Adipocyte (in vitro differentiated cells): ENCODE measurements around the gene TIMMDC1.
"Not testable (repeated sequence)": the region's sequence is repeated elsewhere in the genome, so short reads cannot be mapped to it uniquely, and the experiment has no call there.

Experiments
- DNase-seq: peaks from one replicate; pipeline ENCODE4 v3.0.0-alpha.2; 2015; ENCODE audit warnings: low read depth
- H3K27me3 ChIP-seq: replicated peaks from 2 replicates; pipeline ENCODE4 v1.7.0; 2013; ENCODE audit warnings: mild to moderate bottlenecking, low read length, moderate library complexity; ENCODE audit not compliant: control insufficient read depth, insufficient read depth
- H3K36me3 ChIP-seq: 2 replicates; pipeline ENCODE4 v1.7.0; 2013; ENCODE audit warnings: low read length, mild to moderate bottlenecking, moderate library complexity; ENCODE audit not compliant: control insufficient read depth, insufficient read depth, severe bottlenecking
- H3K4me1 ChIP-seq: 2 replicates; pipeline ENCODE4 v1.7.0; 2013; ENCODE audit warnings: mild to moderate bottlenecking, low read length, moderate library complexity; ENCODE audit not compliant: control insufficient read depth, insufficient read depth
- H3K4me3 ChIP-seq: 2 replicates; pipeline ENCODE4 v1.7.0; 2013; ENCODE audit warnings: mild to moderate bottlenecking, low read length, moderate library complexity
- H3K9ac ChIP-seq: 2 replicates; pipeline ENCODE4 v1.7.0; 2013; ENCODE audit warnings: mild to moderate bottlenecking, low read length, moderate library complexity
- H3K9me3 ChIP-seq: 2 replicates; pipeline ENCODE4 v1.7.0; 2013; ENCODE audit warnings: mild to moderate bottlenecking, low read length, moderate library complexity; ENCODE audit not compliant: control insufficient read depth

Gene TIMMDC1

GRCh38 chr3:119557877-119558269, 59.5 kb downstream of the TIMMDC1 start:
- Histone ChIP-seq H3K4me1 (no peaks in the 10 kb centered on the region), H3K27me3 (no peaks in the 10 kb centered on the region), H3K36me3 (no peaks in the 10 kb centered on the region), H3K9ac (no peak overlapping the region), H3K4me3 (no peak overlapping the region), H3K9me3 (no peaks in the 10 kb centered on the region)
- no peak for DNase-seq

- Histone ChIP-seq H3K36me3 (no peaks in the 10 kb centered on the region), H3K4me1 (no peaks in the 10 kb centered on the region), H3K9me3 (no peaks in the 10 kb centered on the region), H3K4me3 (no peak overlapping the region), H3K27me3 (no peaks in the 10 kb centered on the region), H3K9ac (no peak overlapping the region)
- DNase-seq, result no peak
These were observed 60.4 kb downstream of the TIMMDC1 start for GRCh38 chr3:119558626-119559317.

GRCh38 chr3:119559441-119559963, 61.2 kb downstream of the TIMMDC1 start, which contains the start of gene CD80:
TSS of gene CD80 (minus strand) at chr3:119559614. CDS start at chr3:119557728, 1,886 bp downstream.
- no peaks in the 10 kb centered on the region for H3K36me3 ChIP-seq
- no peaks in the 10 kb centered on the region for H3K9me3 ChIP-seq
- no peaks in the 10 kb centered on the region for H3K4me1 ChIP-seq
- H3K4me3 ChIP-seq, result no peak within 1 kb of the TSS
- peak; percentile 24 for DNase-seq
- H3K9ac ChIP-seq, result no peak within 1 kb of the TSS
- no peaks in the 10 kb centered on the region for H3K27me3 ChIP-seq

- no peaks in the 10 kb centered on the region for H3K9me3 ChIP-seq
- H3K9ac ChIP-seq, result no peak overlapping the region
- H3K27me3 ChIP-seq, result no peaks in the 10 kb centered on the region
- no peak overlapping the region for H3K4me3 ChIP-seq
- no peaks in the 10 kb centered on the region for H3K4me1 ChIP-seq
- no peak for DNase-seq
- no peaks in the 10 kb centered on the region for H3K36me3 ChIP-seq
These were observed 61.8 kb downstream of the TIMMDC1 start for GRCh38 chr3:119560160-119560559.

- Histone ChIP-seq H3K9ac (no peak overlapping the region), H3K36me3 (no peaks in the 10 kb centered on the region), H3K9me3 (no peaks in the 10 kb centered on the region), H3K27me3 (no peaks in the 10 kb centered on the region), H3K4me1 (no peaks in the 10 kb centered on the region), H3K4me3 (no peak overlapping the region)
- DNase-seq, result no peak
These were observed 64.1 kb downstream of the TIMMDC1 start for GRCh38 chr3:119562307-119562961.

GRCh38 chr3:119563334-119563733, 65.0 kb downstream of the TIMMDC1 start:
- not testable (repeated sequence) for H3K4me3 ChIP-seq, H3K4me1 ChIP-seq, H3K9ac ChIP-seq, H3K36me3 ChIP-seq, DNase-seq, H3K9me3 ChIP-seq, H3K27me3 ChIP-seq

- Histone ChIP-seq H3K36me3 (no peaks in the 10 kb centered on the region), H3K4me1 (peaks cover 10% of the 10 kb centered on the region), H3K9ac (no peak overlapping the region), H3K27me3 (no peaks in the 10 kb centered on the region), H3K9me3 (no peaks in the 10 kb centered on the region), H3K4me3 (no peak overlapping the region)
- no peak for DNase-seq
These were observed 70.8 kb downstream of the TIMMDC1 start for GRCh38 chr3:119569156-119569555.

GRCh38 chr3:119570229-119570628, 71.9 kb downstream of the TIMMDC1 start:
- Histone ChIP-seq H3K27me3 (no peaks in the 10 kb centered on the region), H3K4me3 (no peak overlapping the region), H3K36me3 (no peaks in the 10 kb centered on the region), H3K9ac (no peak overlapping the region), H3K4me1 (peaks cover 10% of the 10 kb centered on the region), H3K9me3 (no peaks in the 10 kb centered on the region)
- no peak for DNase-seq

- Histone ChIP-seq H3K9ac (no peak overlapping the region), H3K9me3 (no peaks in the 10 kb centered on the region), H3K4me1 (peaks cover 10% of the 10 kb centered on the region), H3K27me3 (no peaks in the 10 kb centered on the region), H3K36me3 (no peaks in the 10 kb centered on the region), H3K4me3 (peak overlapping the region; percentile 30)
- no peak for DNase-seq
These were observed 72.9 kb downstream of the TIMMDC1 start for GRCh38 chr3:119571230-119571629.

- Histone ChIP-seq H3K4me1 (peaks cover 10% of the 10 kb centered on the region), H3K27me3 (no peaks in the 10 kb centered on the region), H3K4me3 (peak overlapping the region; percentile 30), H3K36me3 (no peaks in the 10 kb centered on the region), H3K9ac (no peak overlapping the region), H3K9me3 (no peaks in the 10 kb centered on the region)
- no peak for DNase-seq
These were observed 73.3 kb downstream of the TIMMDC1 start for GRCh38 chr3:119571688-119572087.
